Neural crest cell (in vitro differentiated cells): ENCODE results near the gene WNT9A. TPM values are rescaled to one million over a fixed set of nuclear protein-coding genes. Genes with fewer than 3 reads are reported as not detected.
A peak's percentile ranks its signal among the peaks of the same experiment; 100 is the strongest.

Experiments used
- DNase-seq: peaks from one replicate; pipeline ENCODE4 v3.0.0; 2021; ENCODE audit warnings: low read depth, mixed read lengths, low spot score
- H3K27ac Mint-ChIP-seq: one replicate; pipeline ENCODE4 v1.8.0; 2021; ENCODE audit warnings: mild to moderate bottlenecking, mixed read lengths; ENCODE audit not compliant: unreplicated experiment
- H3K27me3 Mint-ChIP-seq: 2 replicates; pipeline ENCODE4 v1.8.0; 2021; ENCODE audit warnings: low read depth, mild to moderate bottlenecking, mixed read lengths
- H3K36me3 Mint-ChIP-seq: 2 replicates; pipeline ENCODE4 v1.8.0; 2021; ENCODE audit warnings: low read depth, mild to moderate bottlenecking, mixed read lengths
- H3K4me1 Mint-ChIP-seq: 2 replicates; pipeline ENCODE4 v1.8.0; 2021; ENCODE audit warnings: mixed read lengths
- H3K4me3 Mint-ChIP-seq: one replicate; pipeline ENCODE4 v1.8.0; 2021; ENCODE audit warnings: mild to moderate bottlenecking, mixed read lengths
- H3K9me3 Mint-ChIP-seq: 2 replicates; pipeline ENCODE4 v1.8.0; 2021; ENCODE audit warnings: mixed read lengths
- CTCF ChIP-seq: fragments of 200-600 bp; sonication (generic); conservative IDR thresholded peaks from 2 replicates; pipeline ENCODE4 v1.5.0; 2021; ENCODE audit warnings: antibody characterized with exemption, mild to moderate bottlenecking
- total RNA-seq: library from RNA; stranded (reverse); gene quantifications from 2 replicates; pipeline ENCODE4 v1.2.1, GENCODE V29; 2021

WNT9A gene
- total RNA-seq, 1 donor from 2014 or later, result 0.54 TPM

DNA sequence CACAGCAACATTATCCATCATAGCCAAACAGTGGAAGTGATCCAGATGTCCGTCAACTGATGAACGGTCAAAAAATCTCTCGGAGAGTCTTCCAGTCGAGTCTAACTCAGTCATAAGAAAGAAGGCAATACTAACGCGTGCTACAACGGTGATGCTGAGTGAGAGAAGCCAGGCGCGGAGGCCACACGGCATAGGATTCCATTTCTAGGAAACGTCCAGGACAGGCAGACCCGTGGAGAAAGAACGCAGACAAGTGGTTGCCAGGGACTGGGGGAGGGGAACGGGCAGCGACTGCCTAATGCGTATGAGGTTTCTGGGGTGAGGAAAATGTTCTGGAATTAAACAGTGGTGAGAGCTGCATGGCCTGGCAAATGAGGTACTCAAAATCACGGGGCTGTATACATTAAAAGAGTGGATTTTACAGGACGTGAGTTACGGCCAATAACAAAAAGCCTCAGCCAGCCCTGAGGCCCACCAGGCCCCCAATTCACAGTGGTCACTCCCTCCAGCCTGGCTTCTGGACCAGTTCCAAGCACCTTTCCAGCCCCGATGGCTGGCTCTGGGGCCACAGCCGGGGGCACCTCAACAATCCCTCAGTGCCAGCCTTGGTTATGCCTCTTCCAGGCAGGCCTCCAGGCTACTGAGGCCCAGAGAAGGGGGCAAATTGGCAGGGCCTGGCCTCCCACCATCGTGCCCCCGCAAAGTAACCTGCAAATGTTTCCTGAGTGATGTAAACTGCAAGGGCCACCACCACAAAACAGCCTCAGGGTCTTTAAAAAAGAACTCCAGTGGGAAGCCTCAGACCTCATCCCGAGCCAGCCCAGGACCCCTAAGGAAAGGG lies 3.4 kb downstream of the WNT9A start:
- no peak for DNase-seq
- peak overlapping the region; percentile 1 for H3K4me3 Mint-ChIP-seq
- H3K27me3 Mint-ChIP-seq, result peaks cover 23% of the 10 kb centered on the region
- H3K9me3 Mint-ChIP-seq, result no peaks in the 10 kb centered on the region
- no peaks in the 10 kb centered on the region for H3K36me3 Mint-ChIP-seq
- no peak for TF ChIP-seq CTCF
- H3K27ac Mint-ChIP-seq, result no peak overlapping the region
- peaks cover 4% of the 10 kb centered on the region for H3K4me1 Mint-ChIP-seq

DNA sequence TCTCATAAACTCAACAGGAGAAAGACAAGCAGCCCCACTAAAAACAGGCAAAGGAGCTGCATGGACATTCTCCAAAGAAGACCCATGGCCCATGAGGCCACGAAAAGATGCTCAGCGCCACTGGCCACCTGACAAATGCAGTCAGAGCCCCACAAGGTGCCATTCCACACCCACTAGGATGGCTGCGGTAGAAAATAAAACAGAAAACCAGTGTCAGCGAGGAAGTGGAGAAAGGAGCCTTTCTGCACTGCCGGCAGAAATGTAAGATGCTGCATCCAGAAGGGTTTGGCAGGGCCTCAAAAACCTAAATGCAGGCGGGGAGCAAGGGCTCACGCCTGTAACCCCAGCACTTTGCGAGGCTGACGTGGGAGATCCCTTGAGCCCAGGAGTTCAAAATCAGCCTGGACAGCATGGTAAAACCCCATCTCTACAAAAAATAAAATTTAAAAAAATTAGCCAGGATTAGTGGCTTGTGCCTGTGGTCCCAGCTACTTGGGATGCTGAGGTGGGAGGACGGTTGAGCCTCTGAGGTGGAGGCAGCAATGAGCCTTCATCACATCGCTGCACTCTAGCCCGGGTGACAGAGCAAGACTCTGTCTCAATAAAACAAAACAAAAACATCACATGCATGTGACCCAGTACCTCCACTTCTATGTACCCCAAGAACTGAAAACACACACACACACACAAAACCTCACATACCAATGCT lies 4.2 kb downstream of the WNT9A start:
- TF ChIP-seq CTCF, result no peak
- H3K4me3 Mint-ChIP-seq, result peak overlapping the region; percentile 21
- peaks cover 4% of the 10 kb centered on the region for H3K4me1 Mint-ChIP-seq
- no peaks in the 10 kb centered on the region for H3K36me3 Mint-ChIP-seq
- DNase-seq, result no peak
- peaks cover 16% of the 10 kb centered on the region for H3K27me3 Mint-ChIP-seq
- no peak overlapping the region for H3K27ac Mint-ChIP-seq
- H3K9me3 Mint-ChIP-seq, result no peaks in the 10 kb centered on the region

- H3K4me3 Mint-ChIP-seq, result no peak overlapping the region
- H3K9me3 Mint-ChIP-seq, result no peaks in the 10 kb centered on the region
- H3K4me1 Mint-ChIP-seq, result peaks cover 9% of the 10 kb centered on the region
- DNase-seq, result no peak
- H3K27ac Mint-ChIP-seq, result no peak overlapping the region
- no peak for TF ChIP-seq CTCF
- H3K27me3 Mint-ChIP-seq, result peaks cover 13% of the 10 kb centered on the region
- H3K36me3 Mint-ChIP-seq, result no peaks in the 10 kb centered on the region
Observed at GRCh38 chr1:227942716-227943261, 4.9 kb downstream of the WNT9A start.

DNA sequence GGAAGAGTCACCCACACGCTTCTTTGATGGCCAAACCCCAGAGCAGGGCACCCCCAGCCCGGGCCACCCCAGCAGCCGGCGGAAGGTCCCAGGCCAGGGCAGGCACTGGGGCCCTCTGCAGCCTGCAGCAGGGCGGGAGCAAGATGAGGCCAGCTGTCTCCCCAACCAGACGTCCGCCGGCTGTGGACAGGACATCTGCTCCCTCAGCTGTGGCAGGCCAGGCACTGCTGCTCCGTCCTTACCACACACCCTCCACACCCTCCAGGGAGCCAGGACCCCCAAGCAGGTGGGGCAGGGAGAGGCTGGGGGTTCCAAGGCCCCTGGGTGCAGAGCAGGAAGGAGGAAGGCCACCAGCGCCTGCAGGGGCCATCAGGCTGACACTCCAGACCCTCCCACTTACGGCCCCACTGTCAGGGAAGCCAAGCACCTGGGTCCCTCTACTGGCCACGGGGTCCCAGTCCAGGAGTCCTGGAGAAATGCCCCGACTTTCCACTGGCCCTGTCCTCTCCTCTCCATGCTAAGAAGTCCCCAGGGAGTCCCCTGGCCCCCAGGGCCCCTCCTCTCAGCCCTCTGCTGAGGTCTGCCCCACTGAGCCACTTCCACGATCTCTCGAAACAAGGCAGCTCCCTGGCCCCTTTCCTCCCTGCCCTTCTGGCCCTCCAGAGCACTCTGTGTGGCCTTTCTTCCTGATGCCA lies 5.6 kb downstream of the WNT9A start:
- H3K4me1 Mint-ChIP-seq, result peaks cover 11% of the 10 kb centered on the region
- no peaks in the 10 kb centered on the region for H3K36me3 Mint-ChIP-seq
- TF ChIP-seq CTCF, result peak; percentile 26
- H3K27ac Mint-ChIP-seq, result no peak overlapping the region
- DNase-seq, result no peak
- H3K27me3 Mint-ChIP-seq, result peaks cover 11% of the 10 kb centered on the region
- no peaks in the 10 kb centered on the region for H3K9me3 Mint-ChIP-seq
- H3K4me3 Mint-ChIP-seq, result no peak overlapping the region

DNA sequence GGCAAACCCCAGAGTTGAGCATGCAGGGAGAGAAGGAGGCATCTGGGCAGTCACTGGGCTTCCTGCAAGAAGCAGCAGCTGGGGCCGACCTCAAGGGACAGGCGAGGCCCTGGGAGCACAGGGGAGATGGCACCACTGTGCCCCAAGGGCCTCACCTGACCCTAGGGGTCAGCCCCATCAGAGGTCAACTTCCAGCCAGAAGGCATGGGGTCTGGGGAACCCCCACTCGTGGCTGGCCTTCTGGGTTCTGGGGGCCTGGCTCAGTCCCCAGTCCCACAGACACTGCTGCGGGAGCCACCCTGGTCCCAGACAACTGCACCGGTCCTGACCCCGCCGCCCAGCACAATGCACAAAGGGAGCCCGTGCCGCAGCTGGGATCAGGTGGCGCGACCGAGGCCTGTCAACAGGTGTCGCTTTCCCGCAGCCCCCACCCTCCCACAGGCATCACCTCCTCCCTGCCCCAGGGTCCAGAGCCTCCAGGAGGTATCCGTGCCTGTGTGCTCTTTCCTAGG lies 6.2 kb downstream of the WNT9A start:
- Mint-ChIP-seq H3K4me3 (no peak overlapping the region), H3K36me3 (no peaks in the 10 kb centered on the region), H3K27me3 (peaks cover 9% of the 10 kb centered on the region), H3K27ac (no peak overlapping the region), H3K4me1 (peaks cover 11% of the 10 kb centered on the region), H3K9me3 (no peaks in the 10 kb centered on the region)
- TF ChIP-seq CTCF, result no peak
- no peak for DNase-seq
